ENCODE data around the gene UBE2J1.

Gene UBE2J1

DNA sequence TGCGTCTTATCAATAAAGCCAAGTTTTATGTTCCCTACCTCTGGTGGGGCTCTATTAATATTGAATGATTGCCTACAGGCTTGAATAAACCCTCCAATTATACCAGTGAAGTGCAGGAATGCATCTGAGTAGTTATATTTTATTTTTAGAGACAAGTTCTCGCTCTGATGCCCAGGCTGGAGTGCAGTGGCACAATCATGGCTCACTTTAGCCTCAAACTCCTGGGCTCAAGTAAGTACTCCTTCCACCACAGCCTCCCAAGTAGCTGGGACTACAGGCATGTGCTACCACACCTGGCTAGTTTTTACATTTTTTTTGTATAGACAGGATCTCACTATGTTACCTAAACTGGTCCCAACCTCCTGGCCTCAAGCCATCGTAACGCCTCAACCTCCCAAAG is 26.1 kb upstream of the UBE2J1 start:
- Mint-ChIP-seq H3K27me3 (no peaks in the 10 kb centered on the region), H3K36me3 (ENCODE audit: low read depth) (no peaks in the 10 kb centered on the region), H3K4me1 (ENCODE audit: low read depth) (peaks cover 14% of the 10 kb centered on the region), H3K4me3 (no peak overlapping the region), H3K27ac (no peak overlapping the region), H3K9me3 (no peaks in the 10 kb centered on the region)
- no peak for DNase-seq

DNA sequence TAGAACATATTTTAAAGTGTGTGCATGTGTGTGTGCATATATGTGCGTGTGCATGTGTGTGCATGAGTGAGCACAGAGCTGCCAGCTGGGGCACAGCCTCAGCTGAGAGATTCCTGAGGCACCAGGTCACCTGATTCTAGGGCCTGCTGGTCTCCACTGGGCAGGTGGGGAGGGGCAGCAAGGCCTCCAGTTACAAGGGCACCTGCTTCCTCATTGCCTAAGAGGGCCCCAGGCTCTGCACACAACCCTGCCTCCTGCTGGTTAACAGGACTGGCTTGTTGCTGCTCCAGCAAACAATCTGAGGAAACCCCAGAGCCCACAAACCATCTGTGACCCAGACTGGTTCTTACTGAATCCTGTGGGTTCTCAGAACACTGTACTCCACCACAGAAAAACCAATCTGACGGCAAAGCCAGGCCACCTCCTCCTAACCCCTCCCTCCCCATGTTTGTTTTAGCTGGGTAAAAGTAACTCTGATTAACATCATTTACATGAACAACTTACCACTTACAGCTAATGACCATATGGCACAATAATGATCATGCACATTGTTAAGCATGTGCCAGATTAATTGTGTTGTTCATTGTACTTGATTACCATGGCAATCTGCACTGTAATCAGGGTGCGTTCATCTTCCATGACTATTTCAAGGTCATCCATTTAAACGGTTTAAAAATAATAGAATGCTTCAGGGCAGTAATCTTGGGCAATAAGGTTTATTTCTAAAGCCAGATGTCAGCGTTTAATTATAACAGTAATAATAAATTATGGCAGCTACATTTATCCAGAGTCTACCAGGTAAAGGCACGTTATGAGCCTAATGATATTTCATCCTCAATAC is 23.1 kb upstream of the UBE2J1 start:
- no peaks in the 10 kb centered on the region for H3K9me3 Mint-ChIP-seq
- H3K4me1 Mint-ChIP-seq (ENCODE audit: low read depth) = peaks cover 25% of the 10 kb centered on the region
- no peak overlapping the region for H3K4me3 Mint-ChIP-seq
- no peaks in the 10 kb centered on the region for H3K27me3 Mint-ChIP-seq
- H3K27ac Mint-ChIP-seq = no peak overlapping the region
- H3K36me3 Mint-ChIP-seq (ENCODE audit: low read depth) = no peaks in the 10 kb centered on the region
- DNase-seq = peak; percentile 52

GRCh38 chr6:89372506-89372901 is 20.0 kb upstream of the UBE2J1 start:
- Mint-ChIP-seq H3K9me3 (no peaks in the 10 kb centered on the region), H3K36me3 (ENCODE audit: low read depth) (no peaks in the 10 kb centered on the region), H3K27me3 (no peaks in the 10 kb centered on the region), H3K4me3 (no peak overlapping the region), H3K4me1 (ENCODE audit: low read depth) (peaks cover 25% of the 10 kb centered on the region), H3K27ac (peak overlapping the region; percentile 44)
- DNase-seq = no peak

GRCh38 chr6:89371849-89372505 is 19.5 kb upstream of the UBE2J1 start:
- H3K9me3 Mint-ChIP-seq = no peaks in the 10 kb centered on the region
- no peak overlapping the region for H3K4me3 Mint-ChIP-seq
- H3K4me1 Mint-ChIP-seq (ENCODE audit: low read depth) = peaks cover 25% of the 10 kb centered on the region
- H3K27ac Mint-ChIP-seq = peak overlapping the region; percentile 44
- DNase-seq = peak; percentile 85
- no peaks in the 10 kb centered on the region for H3K36me3 Mint-ChIP-seq (ENCODE audit: low read depth)
- no peaks in the 10 kb centered on the region for H3K27me3 Mint-ChIP-seq

- DNase-seq = no peak
- peaks cover 23% of the 10 kb centered on the region for H3K4me1 Mint-ChIP-seq (ENCODE audit: low read depth)
- no peaks in the 10 kb centered on the region for H3K36me3 Mint-ChIP-seq (ENCODE audit: low read depth)
- no peak overlapping the region for H3K27ac Mint-ChIP-seq
- H3K27me3 Mint-ChIP-seq = no peaks in the 10 kb centered on the region
- H3K9me3 Mint-ChIP-seq = no peaks in the 10 kb centered on the region
- no peak overlapping the region for H3K4me3 Mint-ChIP-seq
Observed at GRCh38 chr6:89368999-89369398, 16.5 kb upstream of the UBE2J1 start.

DNA sequence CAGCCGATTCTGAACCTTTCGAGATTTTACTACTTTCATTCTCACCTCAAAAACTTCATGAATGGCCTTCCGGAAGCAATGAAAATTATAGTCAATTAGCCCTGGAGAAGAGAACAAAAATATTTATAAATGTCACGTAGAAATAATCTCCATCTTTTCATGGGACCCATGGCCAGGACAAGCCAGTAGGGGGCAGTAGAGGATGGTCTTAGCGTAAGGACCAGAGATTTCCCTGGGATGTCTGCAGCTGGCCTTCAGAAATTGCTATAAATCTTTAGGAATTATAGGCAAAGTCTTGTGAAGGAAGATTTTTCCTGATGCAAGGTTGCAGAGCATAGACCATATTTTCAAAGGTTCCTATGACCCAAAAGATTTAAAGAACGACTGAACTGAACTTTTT is 15.6 kb upstream of the UBE2J1 start:
- Mint-ChIP-seq H3K27ac (no peak overlapping the region), H3K36me3 (ENCODE audit: low read depth) (no peaks in the 10 kb centered on the region), H3K4me3 (no peak overlapping the region), H3K27me3 (no peaks in the 10 kb centered on the region), H3K9me3 (no peaks in the 10 kb centered on the region), H3K4me1 (ENCODE audit: low read depth) (peaks cover 24% of the 10 kb centered on the region)
- DNase-seq = peak; percentile 63

DNA sequence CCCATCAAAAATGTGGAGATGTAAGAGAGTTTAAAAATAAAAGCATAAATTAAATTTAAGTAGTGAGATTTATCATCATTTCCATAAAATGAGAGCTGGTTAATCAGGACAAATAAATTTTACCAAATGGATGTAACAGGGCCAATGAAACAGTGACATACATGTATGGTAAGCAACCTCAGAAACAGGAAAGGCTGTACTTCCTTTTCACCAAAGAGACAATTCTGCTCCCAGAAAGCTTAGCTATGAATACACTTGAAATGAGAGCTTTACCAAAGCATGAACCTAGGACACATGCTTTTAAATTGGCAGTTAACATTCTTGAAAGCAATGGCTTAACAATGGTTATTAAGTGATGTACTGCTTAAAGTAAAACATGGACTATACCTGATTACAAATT is 12.1 kb upstream of the UBE2J1 start:
- Mint-ChIP-seq H3K9me3 (no peaks in the 10 kb centered on the region), H3K4me1 (ENCODE audit: low read depth) (peaks cover 30% of the 10 kb centered on the region), H3K27me3 (no peaks in the 10 kb centered on the region), H3K4me3 (no peak overlapping the region), H3K27ac (no peak overlapping the region), H3K36me3 (ENCODE audit: low read depth) (no peaks in the 10 kb centered on the region)
- DNase-seq = no peak

DNA sequence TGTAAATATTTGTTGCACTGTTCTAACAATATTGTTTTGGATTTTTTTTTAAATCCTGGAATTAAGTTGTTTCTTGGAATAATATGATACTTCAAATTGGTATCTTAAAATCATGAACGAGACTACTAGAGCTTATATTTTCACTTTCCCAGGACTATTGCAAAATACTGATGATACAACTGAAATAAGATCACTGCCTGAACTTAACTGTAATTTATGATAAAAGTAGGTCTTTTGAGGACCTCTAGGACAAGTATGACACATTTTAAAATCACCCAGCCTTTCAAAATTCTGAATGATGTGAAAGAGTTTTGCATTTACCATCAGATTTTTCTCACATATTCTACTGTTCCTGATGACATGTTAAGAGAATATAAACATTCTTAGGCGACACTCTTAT is 8.6 kb upstream of the UBE2J1 start:
- H3K4me1 Mint-ChIP-seq (ENCODE audit: low read depth) = peaks cover 51% of the 10 kb centered on the region
- peak overlapping the region; percentile 58 for H3K27ac Mint-ChIP-seq
- H3K9me3 Mint-ChIP-seq = no peaks in the 10 kb centered on the region
- no peak for DNase-seq
- no peak overlapping the region for H3K4me3 Mint-ChIP-seq
- no peaks in the 10 kb centered on the region for H3K27me3 Mint-ChIP-seq
- no peaks in the 10 kb centered on the region for H3K36me3 Mint-ChIP-seq (ENCODE audit: low read depth)

- no peaks in the 10 kb centered on the region for H3K9me3 Mint-ChIP-seq
- peak overlapping the region; percentile 0 for H3K4me3 Mint-ChIP-seq
- H3K4me1 Mint-ChIP-seq (ENCODE audit: low read depth) = peaks cover 57% of the 10 kb centered on the region
- no peaks in the 10 kb centered on the region for H3K27me3 Mint-ChIP-seq
- H3K27ac Mint-ChIP-seq = peak overlapping the region; percentile 58
- DNase-seq = no peak
- H3K36me3 Mint-ChIP-seq (ENCODE audit: low read depth) = no peaks in the 10 kb centered on the region
Observed at GRCh38 chr6:89360415-89360999, 8.0 kb upstream of the UBE2J1 start.

- H3K27me3 Mint-ChIP-seq = no peaks in the 10 kb centered on the region
- H3K27ac Mint-ChIP-seq = no peak overlapping the region
- DNase-seq = no peak
- H3K4me3 Mint-ChIP-seq = no peak overlapping the region
- peaks cover 56% of the 10 kb centered on the region for H3K4me1 Mint-ChIP-seq (ENCODE audit: low read depth)
- H3K36me3 Mint-ChIP-seq (ENCODE audit: low read depth) = no peaks in the 10 kb centered on the region
- H3K9me3 Mint-ChIP-seq = no peaks in the 10 kb centered on the region
Observed at GRCh38 chr6:89359561-89359960, 7.0 kb upstream of the UBE2J1 start.

DNA sequence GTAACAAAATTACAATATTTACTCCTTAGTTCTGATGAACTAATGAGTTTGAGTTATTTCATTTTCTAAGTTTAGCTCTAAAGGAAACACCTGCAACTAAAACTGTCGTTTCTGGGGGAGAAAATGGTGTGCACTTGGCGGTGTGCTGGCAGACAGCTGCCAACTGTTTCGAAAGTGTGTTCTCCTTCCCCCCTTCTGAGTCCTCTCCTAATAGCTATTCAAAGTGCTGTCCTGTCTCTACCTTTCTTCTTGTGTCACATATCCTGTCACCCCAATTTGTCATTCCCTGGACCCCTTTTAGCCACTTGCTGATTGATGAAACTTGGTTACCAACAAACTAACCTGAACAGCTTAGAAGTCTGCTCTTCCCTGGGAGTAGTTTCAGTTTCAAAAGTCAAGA is 4.9 kb upstream of the UBE2J1 start:
- Mint-ChIP-seq H3K36me3 (ENCODE audit: low read depth) (no peaks in the 10 kb centered on the region), H3K9me3 (no peaks in the 10 kb centered on the region), H3K4me1 (ENCODE audit: low read depth) (peaks cover 62% of the 10 kb centered on the region), H3K27me3 (no peaks in the 10 kb centered on the region), H3K4me3 (peak overlapping the region; percentile 76), H3K27ac (peak overlapping the region; percentile 82)
- DNase-seq = no peak

GRCh38 chr6:89356642-89357170 is 4.2 kb upstream of the UBE2J1 start:
- Mint-ChIP-seq H3K27ac (peak overlapping the region; percentile 47), H3K4me3 (peak overlapping the region; percentile 76), H3K4me1 (ENCODE audit: low read depth) (peaks cover 65% of the 10 kb centered on the region), H3K27me3 (no peaks in the 10 kb centered on the region), H3K9me3 (no peaks in the 10 kb centered on the region), H3K36me3 (ENCODE audit: low read depth) (peaks cover 4% of the 10 kb centered on the region)
- no peak for DNase-seq

DNA sequence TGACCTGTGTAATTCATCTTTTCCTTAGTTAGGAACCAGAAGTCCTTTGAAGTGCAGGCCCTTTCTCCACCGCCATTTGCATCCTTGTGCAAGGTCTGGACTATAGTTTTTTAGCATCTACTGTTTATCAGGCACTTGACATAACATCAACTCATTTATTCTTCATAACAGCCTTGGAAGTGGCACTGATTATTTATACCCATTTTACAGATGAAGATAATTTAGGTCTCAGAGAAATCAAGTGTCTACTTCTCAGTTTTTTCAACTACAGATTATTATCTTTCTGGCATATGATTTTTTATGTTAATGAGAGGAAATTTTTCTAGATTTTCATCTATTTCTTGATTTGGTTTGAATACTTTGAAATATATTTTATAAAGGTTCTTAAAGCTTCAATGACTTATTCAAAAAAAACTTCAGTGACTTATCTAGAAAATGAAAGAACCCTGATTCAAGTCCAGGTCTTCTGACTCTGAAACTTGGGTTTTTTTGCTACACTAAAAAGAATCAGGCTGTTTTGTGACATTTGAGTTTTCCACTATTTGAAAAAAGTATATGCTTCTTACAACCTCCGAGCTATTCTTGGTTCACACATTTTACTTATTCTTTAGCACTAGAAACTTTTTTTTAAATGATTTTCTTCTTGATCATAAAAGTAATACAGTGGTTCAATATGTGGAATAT is 3.1 kb upstream of the UBE2J1 start:
- Mint-ChIP-seq H3K9me3 (no peaks in the 10 kb centered on the region), H3K36me3 (ENCODE audit: low read depth) (peaks cover 5% of the 10 kb centered on the region), H3K4me1 (ENCODE audit: low read depth) (peaks cover 67% of the 10 kb centered on the region), H3K4me3 (no peak overlapping the region), H3K27me3 (no peaks in the 10 kb centered on the region), H3K27ac (no peak overlapping the region)
- DNase-seq = no peak

DNA sequence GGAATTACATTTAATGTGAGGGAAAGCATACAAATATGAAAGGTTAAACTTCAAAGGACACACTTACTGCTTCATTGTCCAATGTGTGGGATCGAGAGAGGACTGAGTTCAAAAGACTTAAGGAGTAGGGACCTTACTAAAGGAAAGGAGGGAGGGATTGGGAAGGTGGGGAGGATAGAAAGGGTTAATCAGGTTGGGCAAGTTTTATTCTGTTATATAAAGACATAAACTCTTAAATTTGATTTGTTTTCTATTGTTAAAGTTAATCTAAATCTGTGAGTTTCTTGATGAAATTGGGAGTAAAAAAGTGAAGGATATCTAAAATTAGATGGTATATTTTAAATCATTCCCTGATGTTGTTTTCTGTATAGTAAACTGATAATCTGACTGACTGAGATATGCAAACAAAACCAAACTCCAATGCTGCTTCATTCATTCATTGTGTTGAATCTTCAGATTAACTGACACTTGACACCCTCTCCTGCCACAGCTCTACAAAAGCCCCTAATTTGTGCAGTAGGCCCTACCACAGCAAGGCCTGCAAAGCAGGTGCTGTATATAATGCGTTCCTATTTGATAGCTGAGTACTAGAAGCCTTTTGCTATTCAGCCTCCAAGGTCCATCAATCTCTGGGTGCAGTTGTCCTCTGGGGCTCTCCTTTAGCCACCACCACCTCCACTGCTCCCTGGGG is 1.3 kb upstream of the UBE2J1 start:
- Mint-ChIP-seq H3K27me3 (no peaks in the 10 kb centered on the region), H3K4me3 (peak overlapping the region; percentile 91), H3K9me3 (no peaks in the 10 kb centered on the region), H3K27ac (peak overlapping the region; percentile 88), H3K4me1 (ENCODE audit: low read depth) (peaks cover 75% of the 10 kb centered on the region), H3K36me3 (ENCODE audit: low read depth) (peaks cover 5% of the 10 kb centered on the region)
- no peak for DNase-seq
